H9 (cell line): ENCODE measurements around the gene SMTNL2. TPM values are rescaled to one million over a fixed set of nuclear protein-coding genes. Genes with fewer than 3 reads are reported as not detected.

Source experiments
- DNase-seq: peaks from one replicate; pipeline ENCODE4 v3.0.0-alpha.2; 2017
- H2AFZ ChIP-seq: one replicate; pipeline ENCODE4 v1.6.1; 2013; ENCODE audit warnings: mild to moderate bottlenecking, low read length, control low read depth, moderate library complexity
- H2AK5ac ChIP-seq: 2 replicates; pipeline ENCODE4 v1.6.1; 2013; ENCODE audit warnings: low read length, control low read depth, mixed read lengths; ENCODE audit not compliant: insufficient read length
- H2BK120ac ChIP-seq: one replicate; pipeline ENCODE4 v1.6.1; 2013; ENCODE audit warnings: low read depth, mild to moderate bottlenecking, low read length, control low read depth, inconsistent platforms; ENCODE audit not compliant: poor library complexity, severe bottlenecking
- H2BK12ac ChIP-seq: 2 replicates; pipeline ENCODE4 v1.6.1; 2013; ENCODE audit warnings: low read length, control low read depth, mixed read lengths, low read depth; ENCODE audit not compliant: insufficient read length
- H2BK15ac ChIP-seq: 2 replicates; pipeline ENCODE4 v1.6.1; 2013; ENCODE audit warnings: low read depth, low read length, control low read depth
- H2BK20ac ChIP-seq: one replicate; pipeline ENCODE4 v1.6.1; 2013; ENCODE audit warnings: low read depth, mild to moderate bottlenecking, low read length, control low read depth, inconsistent platforms; ENCODE audit not compliant: poor library complexity, severe bottlenecking
- H2BK5ac ChIP-seq: 2 replicates; pipeline ENCODE4 v1.6.1; 2013; ENCODE audit warnings: low read length, control low read depth, mixed read lengths; ENCODE audit not compliant: insufficient read length
- H3K14ac ChIP-seq: 2 replicates; pipeline ENCODE4 v1.6.1; 2013; ENCODE audit warnings: low read length, control low read depth; ENCODE audit not compliant: insufficient read depth
- H3K18ac ChIP-seq: 2 replicates; pipeline ENCODE4 v1.6.1; 2013; ENCODE audit warnings: low read depth, mild to moderate bottlenecking, mixed read lengths, low read length, control low read depth; ENCODE audit not compliant: insufficient read length
- H3K23ac ChIP-seq: 2 replicates; pipeline ENCODE4 v1.6.1; 2013; ENCODE audit warnings: low read length, control low read depth, mixed read lengths, low read depth; ENCODE audit not compliant: insufficient read length
- H3K23me2 ChIP-seq: 2 replicates; pipeline ENCODE4 v1.6.1; 2013; ENCODE audit warnings: low read depth, mild to moderate bottlenecking, mixed read lengths, low read length, control low read depth; ENCODE audit not compliant: insufficient read length, poor library complexity, severe bottlenecking
- H3K27ac ChIP-seq: 2 replicates; pipeline ENCODE4 v1.5.1; 2013; ENCODE audit warnings: low read length, control low read depth, mixed read lengths, low read depth; ENCODE audit not compliant: insufficient read length
- H3K27me3 ChIP-seq: 2 replicates; pipeline ENCODE4 v1.6.1; 2013; ENCODE audit warnings: low read length, control low read depth, inconsistent platforms; ENCODE audit not compliant: insufficient read depth
- H3K4ac ChIP-seq: 2 replicates; pipeline ENCODE4 v1.6.1; 2013; ENCODE audit warnings: low read depth, mild to moderate bottlenecking, control low read depth, inconsistent platforms, low read length, moderate library complexity
- H3K4me1 ChIP-seq: 2 replicates; pipeline ENCODE4 v1.6.1; 2013; ENCODE audit warnings: low read length, control low read depth, inconsistent platforms; ENCODE audit not compliant: insufficient read depth
- H3K4me2 ChIP-seq: 2 replicates; pipeline ENCODE4 v1.6.1; 2013; ENCODE audit warnings: low read length, control low read depth, mixed read lengths; ENCODE audit not compliant: insufficient read length, insufficient read depth
- H3K56ac ChIP-seq: 2 replicates; pipeline ENCODE4 v1.6.1; 2013; ENCODE audit warnings: low read depth, mild to moderate bottlenecking, mixed read lengths, low read length, control low read depth; ENCODE audit not compliant: insufficient read length
- H3K79me1 ChIP-seq: 2 replicates; pipeline ENCODE4 v1.6.1; 2013; ENCODE audit warnings: low read depth, mild to moderate bottlenecking, moderate library complexity, low read length, control low read depth, inconsistent platforms; ENCODE audit not compliant: insufficient read depth, poor library complexity, severe bottlenecking
- H3K79me2 ChIP-seq: 2 replicates; pipeline ENCODE4 v1.6.1; 2013; ENCODE audit warnings: low read length, control low read depth, inconsistent platforms; ENCODE audit not compliant: insufficient read depth
- H3K9ac ChIP-seq: 2 replicates; pipeline ENCODE4 v1.6.1; 2013; ENCODE audit warnings: low read length, control low read depth, mixed read lengths; ENCODE audit not compliant: insufficient read length; ENCODE audit errors: extremely low read depth
- H3K9me3 ChIP-seq: one replicate; pipeline ENCODE4 v1.6.1; 2013; ENCODE audit warnings: low read depth, low read length, inconsistent platforms; ENCODE audit not compliant: control insufficient read depth
- H3T11ph ChIP-seq: one replicate; pipeline ENCODE4 v1.6.1; 2013; ENCODE audit warnings: mild to moderate bottlenecking, low read length, control low read depth, inconsistent platforms
- H4K20me1 ChIP-seq: one replicate; pipeline ENCODE4 v1.6.1; 2013; ENCODE audit not compliant: control insufficient read depth, insufficient read length, insufficient read depth
- H4K5ac ChIP-seq: 2 replicates; pipeline ENCODE4 v1.6.1; 2013; ENCODE audit warnings: low read depth, mild to moderate bottlenecking, mixed read lengths, low read length, control low read depth; ENCODE audit not compliant: insufficient read length
- H4K8ac ChIP-seq: replicated peaks from 2 replicates; pipeline ENCODE4 v1.6.1; 2013; ENCODE audit warnings: low read length, control low read depth, mixed read lengths, low read depth; ENCODE audit not compliant: insufficient read length
- H4K91ac ChIP-seq: 2 replicates; pipeline ENCODE4 v1.6.1; 2013; ENCODE audit warnings: low read depth, mild to moderate bottlenecking, moderate library complexity, mixed read lengths, low read length, control low read depth; ENCODE audit not compliant: insufficient read length
- H3K27ac Mint-ChIP-seq, 3 experiments: 2 replicates in 2 of 3; 3 replicates in 1 of 3; pipeline ENCODE4 v1.8.0; 2020 to 2021; ENCODE audit warnings: mixed read lengths in 3 of 3, mild to moderate bottlenecking in 1 of 3, moderate library complexity in 1 of 3
- H3K27me3 Mint-ChIP-seq: 2 replicates; pipeline ENCODE4 v1.8.0; 2021; ENCODE audit warnings: low read depth, mild to moderate bottlenecking, moderate library complexity, mixed read lengths
- H3K36me3 Mint-ChIP-seq, 3 experiments: 2 replicates in 2 of 3; 3 replicates in 1 of 3; pipeline ENCODE4 v1.8.0; 2020 to 2021; ENCODE audit warnings: low read depth in 3 of 3, mixed read lengths in 3 of 3; ENCODE audit not compliant: insufficient read depth in 1 of 3
- H3K4me1 Mint-ChIP-seq, 2 experiments: 2 replicates each; pipeline ENCODE4 v1.8.0; 2020; ENCODE audit warnings: mixed read lengths in 2 of 2
- H3K4me3 Mint-ChIP-seq, 2 experiments: 2 replicates in 1 of 2; 3 replicates in 1 of 2; pipeline ENCODE4 v1.8.0; 2020 to 2021; ENCODE audit warnings: mild to moderate bottlenecking in 2 of 2, mixed read lengths in 2 of 2, moderate library complexity in 1 of 2
- H3K9me3 Mint-ChIP-seq, 2 experiments: 2 replicates in 1 of 2; 3 replicates in 1 of 2; pipeline ENCODE4 v1.8.0; 2020; ENCODE audit warnings: mild to moderate bottlenecking in 2 of 2, mixed read lengths in 2 of 2, moderate library complexity in 1 of 2
- WGBS: extraction: QIAGEN DNeasy Blood & Tissue Kit; methylation state at CpG from one replicate; pipeline ENCODE4 v1.1.7; 2013; ENCODE audit warnings: missing lambda C conversion rate, low lambda C conversion rate, mixed read lengths; ENCODE audit not compliant: insufficient read length; ENCODE audit errors: extremely low coverage; 5-methylcytosine and 5-hydroxymethylcytosine counted together
- total RNA-seq: library from RNA; stranded (reverse); gene quantifications from 2 replicates; pipeline ENCODE4 v1.2.1, GENCODE V29; 2021
- TF ChIP-seq, protein P1 (sequence below): fragments of 200-600 bp; sonication (generic); conservative IDR thresholded peaks from 3 replicates; pipeline ENCODE4 v1.8.0; 2021; ENCODE audit warnings: antibody characterized with exemption, mild to moderate bottlenecking

SMTNL2 gene
- total RNA-seq, 1 experiment from 2014 or later: 0.77 TPM

DNA sequence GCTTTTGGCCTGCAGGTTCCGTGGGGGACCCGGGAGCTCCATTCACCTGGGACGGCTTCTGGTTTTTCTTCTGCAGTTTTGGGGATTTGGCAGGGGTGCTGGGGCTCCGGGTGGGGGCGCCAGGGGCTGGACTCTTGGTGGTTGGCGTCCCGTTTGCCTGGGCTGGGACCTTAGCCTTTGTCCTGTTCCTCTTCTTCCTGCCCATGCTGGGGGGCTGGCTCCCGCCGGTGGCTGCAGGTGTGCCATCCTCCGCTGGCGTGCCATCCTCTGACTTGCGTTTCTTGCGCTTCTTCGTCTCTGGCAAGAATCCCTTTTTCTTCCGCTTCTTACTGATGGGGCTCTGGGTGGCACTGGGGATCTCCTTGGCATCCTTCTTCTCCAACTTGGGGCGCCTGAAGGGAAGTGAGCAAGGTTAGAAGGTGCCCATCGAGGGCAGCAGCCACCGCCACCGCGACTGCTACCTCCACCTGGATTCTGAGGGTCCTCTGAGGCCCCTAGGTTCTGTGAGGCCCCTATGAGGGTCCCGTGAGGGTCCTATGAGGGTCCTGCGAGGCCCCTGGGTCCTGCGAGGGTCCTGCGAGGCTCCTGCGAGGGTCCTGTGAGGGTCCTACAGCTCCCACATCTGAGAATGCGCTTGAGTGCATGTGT is 44.6 kb upstream of the SMTNL2 start:
- H4K5ac ChIP-seq: no peak overlapping the region
- Mint-ChIP-seq H3K9me3 (no peaks in the 10 kb centered on the region), H3K4me1 (peaks cover 17% of the 10 kb centered on the region in 2 experiments), H3K27me3 (peaks cover 8% of the 10 kb centered on the region), H3K27ac (no peak overlapping the region), H3K4me3 (no peak overlapping the region), H3K36me3 (peaks cover 21 to 67% (median 44%) of the 10 kb centered on the region in 3 experiments)
- DNase-seq: no peak
- H2BK5ac ChIP-seq: no peak overlapping the region
- no peaks in the 10 kb centered on the region for H3K79me2 ChIP-seq
- no peak overlapping the region for H3K4me2 ChIP-seq
- H4K91ac ChIP-seq: no peak overlapping the region
- H2AK5ac ChIP-seq: no peak overlapping the region
- H3K23ac ChIP-seq: no peak overlapping the region
- H3K56ac ChIP-seq: no peak overlapping the region
- H3K27ac ChIP-seq: no peak overlapping the region
- H3K14ac ChIP-seq: no peak overlapping the region
- H3K9ac ChIP-seq: no peak overlapping the region
- H3K27me3 ChIP-seq: no peaks in the 10 kb centered on the region
- no peaks in the 10 kb centered on the region for H3K9me3 ChIP-seq
- H2BK20ac ChIP-seq: no peak overlapping the region
- no peaks in the 10 kb centered on the region for H3K23me2 ChIP-seq
- peaks cover 5% of the 10 kb centered on the region for H4K20me1 ChIP-seq
- H2AFZ ChIP-seq: no peak overlapping the region
- no CpG with 5 or more reads among the region's 26 CpGs for WGBS
- TF ChIP-seq, protein P1, sequence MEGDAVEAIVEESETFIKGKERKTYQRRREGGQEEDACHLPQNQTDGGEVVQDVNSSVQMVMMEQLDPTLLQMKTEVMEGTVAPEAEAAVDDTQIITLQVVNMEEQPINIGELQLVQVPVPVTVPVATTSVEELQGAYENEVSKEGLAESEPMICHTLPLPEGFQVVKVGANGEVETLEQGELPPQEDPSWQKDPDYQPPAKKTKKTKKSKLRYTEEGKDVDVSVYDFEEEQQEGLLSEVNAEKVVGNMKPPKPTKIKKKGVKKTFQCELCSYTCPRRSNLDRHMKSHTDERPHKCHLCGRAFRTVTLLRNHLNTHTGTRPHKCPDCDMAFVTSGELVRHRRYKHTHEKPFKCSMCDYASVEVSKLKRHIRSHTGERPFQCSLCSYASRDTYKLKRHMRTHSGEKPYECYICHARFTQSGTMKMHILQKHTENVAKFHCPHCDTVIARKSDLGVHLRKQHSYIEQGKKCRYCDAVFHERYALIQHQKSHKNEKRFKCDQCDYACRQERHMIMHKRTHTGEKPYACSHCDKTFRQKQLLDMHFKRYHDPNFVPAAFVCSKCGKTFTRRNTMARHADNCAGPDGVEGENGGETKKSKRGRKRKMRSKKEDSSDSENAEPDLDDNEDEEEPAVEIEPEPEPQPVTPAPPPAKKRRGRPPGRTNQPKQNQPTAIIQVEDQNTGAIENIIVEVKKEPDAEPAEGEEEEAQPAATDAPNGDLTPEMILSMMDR: no peak
- no peak overlapping the region for H2BK120ac ChIP-seq
- H3K18ac ChIP-seq: no peak overlapping the region
- no peaks in the 10 kb centered on the region; the same call in 1 of the 2 replicates for H3K4me1 ChIP-seq
- H4K8ac ChIP-seq: no peak overlapping the region
- no peak overlapping the region for H3K4ac ChIP-seq
- H2BK15ac ChIP-seq: no peak overlapping the region
- no peak overlapping the region for H3T11ph ChIP-seq
- H2BK12ac ChIP-seq: no peak overlapping the region
- H3K79me1 ChIP-seq: no peaks in the 10 kb centered on the region
